Nephron (organoid): ENCODE results near the gene DVL3.

Experiments
- H3K27ac Mint-ChIP-seq, 3 experiments: 2 replicates each; pipeline ENCODE4 v1.8.0; 2020; ENCODE audit warnings: mixed read lengths in 3 of 3, mild to moderate bottlenecking in 2 of 3, moderate library complexity in 1 of 3
- H3K27me3 Mint-ChIP-seq: 2 replicates; pipeline ENCODE4 v1.8.0; 2021; ENCODE audit warnings: low read depth, mild to moderate bottlenecking, moderate library complexity, mixed read lengths
- H3K36me3 Mint-ChIP-seq: 2 replicates; pipeline ENCODE4 v1.8.0; 2020; ENCODE audit warnings: low read depth, mixed read lengths
- H3K4me1 Mint-ChIP-seq: 2 replicates; pipeline ENCODE4 v1.8.0; 2020; ENCODE audit warnings: mixed read lengths
- H3K4me3 Mint-ChIP-seq, 3 experiments: 2 replicates each; pipeline ENCODE4 v1.8.0; 2020; ENCODE audit warnings: mild to moderate bottlenecking in 3 of 3, mixed read lengths in 3 of 3, moderate library complexity in 2 of 3
- H3K9me3 Mint-ChIP-seq: 2 replicates; pipeline ENCODE4 v1.8.0; 2020; ENCODE audit warnings: mixed read lengths
- CTCF ChIP-seq, 3 experiments: fragments of 200-600 bp; sonication (generic); IDR thresholded peaks; one replicate each; pipeline ENCODE4 v1.5.0; 2021; ENCODE audit warnings: antibody characterized with exemption in 3 of 3; ENCODE audit not compliant: unreplicated experiment in 3 of 3

DVL3 gene

GRCh38 chr3:184129012-184129411 lies 26.2 kb upstream of the DVL3 start:
- no peaks in the 10 kb centered on the region for H3K36me3 Mint-ChIP-seq
- H3K4me1 Mint-ChIP-seq = peaks cover 5% of the 10 kb centered on the region

GRCh38 chr3:184132945-184133344 lies 22.2 kb upstream of the DVL3 start:
- Mint-ChIP-seq H3K4me1 (peaks cover 34% of the 10 kb centered on the region), H3K9me3 (no peaks in the 10 kb centered on the region), H3K4me3 (no peak overlapping the region), H3K36me3 (peaks cover 4% of the 10 kb centered on the region), H3K27ac (no peak overlapping the region), H3K27me3 (peaks cover 4% of the 10 kb centered on the region)
- TF ChIP-seq CTCF (IDR thresholded peaks at IDR 0.05; ENCODE audit: unreplicated experiment in 3 of 3) = no peak

More at GRCh38 chr3:184129012-184129411, 26.2 kb upstream of the DVL3 start:
- Mint-ChIP-seq H3K27me3 (peaks cover 4% of the 10 kb centered on the region), H3K27ac (no peak overlapping the region), H3K9me3 (no peaks in the 10 kb centered on the region), H3K4me3 (no peak overlapping the region)
- peak in 2 of 3 experiments; percentile 15 to 16 for TF ChIP-seq CTCF (IDR thresholded peaks at IDR 0.05; ENCODE audit: unreplicated experiment in 3 of 3)

- peaks cover 34% of the 10 kb centered on the region for H3K4me1 Mint-ChIP-seq
- peak overlapping the region; percentile 84 to 96 (median 95) for H3K27ac Mint-ChIP-seq
- no peak for TF ChIP-seq CTCF (IDR thresholded peaks at IDR 0.05; ENCODE audit: unreplicated experiment in 3 of 3)
- peaks cover 4% of the 10 kb centered on the region for H3K36me3 Mint-ChIP-seq
- peak overlapping the region; percentile 96 to 97 (median 96) for H3K4me3 Mint-ChIP-seq
- H3K27me3 Mint-ChIP-seq = no peaks in the 10 kb centered on the region
- no peaks in the 10 kb centered on the region for H3K9me3 Mint-ChIP-seq
Measured at GRCh38 chr3:184133840-184134745, 21.1 kb upstream of the DVL3 start.

GRCh38 chr3:184134746-184135148 lies 20.4 kb upstream of the DVL3 start:
- peaks cover 34% of the 10 kb centered on the region for H3K4me1 Mint-ChIP-seq
- H3K36me3 Mint-ChIP-seq = peaks cover 4% of the 10 kb centered on the region
- H3K9me3 Mint-ChIP-seq = no peaks in the 10 kb centered on the region
- H3K27me3 Mint-ChIP-seq = no peaks in the 10 kb centered on the region
- TF ChIP-seq CTCF (IDR thresholded peaks at IDR 0.05; ENCODE audit: unreplicated experiment in 3 of 3) = no peak
- H3K27ac Mint-ChIP-seq = peak overlapping the region; percentile 84 to 96 (median 95)
- peak overlapping the region; percentile 96 to 97 (median 96) for H3K4me3 Mint-ChIP-seq

- Mint-ChIP-seq H3K27ac (peak within 1 kb of the TSS; percentile 84 to 96 (median 95)), H3K4me3 (peak within 1 kb of the TSS; percentile 96 to 97 (median 96)), H3K9me3 (no peaks in the 10 kb centered on the region), H3K4me1 (peaks cover 34% of the 10 kb centered on the region), H3K27me3 (no peaks in the 10 kb centered on the region), H3K36me3 (peaks cover 9% of the 10 kb centered on the region)
- TF ChIP-seq CTCF (IDR thresholded peaks at IDR 0.05; ENCODE audit: unreplicated experiment in 3 of 3) = peak in 2 of 3 experiments; percentile 24 to 53
Measured at GRCh38 chr3:184135149-184135910, 19.8 kb upstream of the DVL3 start, which contains the start of gene EIF2B5. TSS of gene EIF2B5 (plus strand) at chr3:184135358. CDS start at chr3:184135386, 28 bp downstream.
